GM12878 (cell line): Measurements from ENCODE around the gene GABRQ. TPM values are rescaled to one million over a fixed set of nuclear protein-coding genes. Genes with fewer than 3 reads are reported as not detected.

ENCODE experiments used
- ATAC-seq: fragments of 200-7000 bp; cut with Tn5 transposase; 3 replicates; pipeline ENCODE4 v1.9.1; 2020; ENCODE audit warnings: mild to moderate bottlenecking, moderate library complexity
- BruUV-seq: library from RNA; stranded (reverse); fragments of 400-500 nt; replicated peaks from 2 replicates; lab custom pipeline; 2021; lab: Mats Ljungman, UMichigan
- CTCF ChIA-PET: fragments of 300-600 bp; sonication (Branson Sonifier 250); formaldehyde crosslinking; extraction: SDS; loops from one replicate; lab custom pipeline; 2021; ENCODE audit warnings: inconsistent platforms; lab: Yijun Ruan, JAX
- POLR2A ChIA-PET: fragments of 350-600 bp; formaldehyde crosslinking; extraction: SDS; loops from one replicate; lab custom pipeline; 2021; ENCODE audit warnings: inconsistent platforms; lab: Charles Lee
- RAD21 ChIA-PET: fragments of 300-600 bp; sonication (Branson Sonifier 250); formaldehyde crosslinking; loops from one replicate; lab custom pipeline; 2023; ENCODE audit warnings: antibody characterized with exemption; ENCODE audit not compliant: unreplicated experiment; lab: Charles Lee
- SMC1A ChIA-PET: fragments of 300-600 bp; sonication (Branson Sonifier 250); formaldehyde crosslinking; loops from one replicate; lab custom pipeline; 2023; ENCODE audit not compliant: unreplicated experiment, uncharacterized antibody; lab: Charles Lee
- DNase-seq: peaks from one replicate; pipeline ENCODE4 v3.0.0-alpha.2; 2011; ENCODE audit warnings: low read depth, low spot score
- FAIRE-seq: peaks from 3 replicates; lab custom pipeline; 2011; peaks lifted over from hg19 to GRCh38; lab: Jason Lieb, UNC
- H2AFZ ChIP-seq: 2 replicates; pipeline ENCODE4 v1.6.0; 2011; ENCODE audit warnings: low read depth, low read length, control low read depth; ENCODE audit not compliant: control insufficient read depth
- H3K27ac ChIP-seq: 2 replicates; pipeline ENCODE4 v1.5.1; 2011; ENCODE audit warnings: control low read depth; ENCODE audit not compliant: control insufficient read depth, insufficient read depth
- H3K27me3 ChIP-seq, 2 experiments: replicated peaks in 1 of 2; 2 replicates each; pipeline versions ENCODE4 v1.6.0 to v1.6.1; 2011; ENCODE audit warnings: low read length in 1 of 2; ENCODE audit not compliant: control insufficient read depth in 2 of 2, insufficient read depth in 2 of 2
- H3K36me3 ChIP-seq, 2 experiments: 2 replicates each; pipeline ENCODE4 v1.5.1; 2011; ENCODE audit warnings: low read length in 1 of 2; ENCODE audit not compliant: control insufficient read depth in 2 of 2, insufficient read depth in 2 of 2
- H3K4me1 ChIP-seq: 2 replicates; pipeline ENCODE4 v1.6.1; 2011; ENCODE audit warnings: mild to moderate bottlenecking, low read length, moderate library complexity, mixed read lengths; ENCODE audit not compliant: control insufficient read depth, insufficient read depth
- H3K4me2 ChIP-seq: 2 replicates; pipeline ENCODE4 v1.6.0; 2011; ENCODE audit warnings: control low read depth; ENCODE audit not compliant: control insufficient read depth, insufficient read depth
- H3K4me3 ChIP-seq: fragments of 200-600 bp; sonication (generic); 2 replicates; pipeline ENCODE4 v1.5.1; 2016
- H3K79me2 ChIP-seq: 2 replicates; pipeline ENCODE4 v1.6.0; 2011; ENCODE audit warnings: low read length; ENCODE audit not compliant: control insufficient read depth, insufficient read depth
- H3K9ac ChIP-seq: 2 replicates; pipeline ENCODE4 v1.8.0; 2011; ENCODE audit warnings: low read length, control low read depth, mixed read lengths; ENCODE audit not compliant: control insufficient read depth, insufficient read depth
- H3K9me3 ChIP-seq: replicated peaks from 3 replicates; pipeline ENCODE4 v1.5.1; 2011; ENCODE audit warnings: mild to moderate bottlenecking, low read length; ENCODE audit not compliant: control insufficient read depth, insufficient read depth
- H4K20me1 ChIP-seq: 2 replicates; pipeline ENCODE4 v1.6.0; 2011; ENCODE audit not compliant: control insufficient read depth, insufficient read depth
- ATF2 ChIP-seq: IDR thresholded peaks from 2 replicates; pipeline ENCODE4 v1.6.1; 2012; ENCODE audit warnings: low read length, inconsistent platforms
- CBFB ChIP-seq: IDR thresholded peaks from 2 replicates; pipeline ENCODE4 v1.6.1; 2016; ENCODE audit warnings: antibody characterized with exemption, low read depth
- CREM ChIP-seq: IDR thresholded peaks from 2 replicates; pipeline ENCODE4 v1.6.1; 2014; ENCODE audit warnings: antibody characterized with exemption, low read depth
- CTCF ChIP-seq, 3 experiments: IDR thresholded peaks in 2 of 3; conservative IDR thresholded peaks in 1 of 3; 2 replicates each; pipeline ENCODE4 v1.5.1; 2011; ENCODE audit warnings: low read depth in 3 of 3, low read length in 3 of 3, mild to moderate bottlenecking in 3 of 3, control low read depth in 2 of 3, moderate library complexity in 2 of 3, inconsistent platforms in 1 of 3, mixed read lengths in 1 of 3; ENCODE audit not compliant: control insufficient read depth in 2 of 3, insufficient read depth in 1 of 3; ENCODE audit errors: extremely low read depth in 1 of 3
- EP300 ChIP-seq, 2 experiments: fragments of 150-350 bp in 1 of 2; IDR thresholded peaks; 2 replicates each; pipeline ENCODE4 v1.6.1; 2011 to 2012; ENCODE audit warnings: low read depth in 2 of 2, low read length in 2 of 2, borderline replicate concordance in 1 of 2, improper control_type of control experiment in 1 of 2, inconsistent platforms in 1 of 2; ENCODE audit not compliant: control insufficient read depth in 1 of 2
- ESRRA ChIP-seq: IDR thresholded peaks from 2 replicates; pipeline ENCODE4 v1.6.1; 2012; ENCODE audit warnings: mild to moderate bottlenecking, low read length, improper control_type of control experiment
- KLF5 ChIP-seq: fragments of 450-650 bp; IDR thresholded peaks from 2 replicates; pipeline ENCODE4 v1.6.1; 2014; ENCODE audit warnings: mild to moderate bottlenecking; ENCODE audit not compliant: partially characterized antibody
- NRF1 ChIP-seq: conservative IDR thresholded peaks from 2 replicates; pipeline ENCODE4 v1.6.1; 2011; ENCODE audit warnings: mild to moderate bottlenecking, low read depth, low read length, improper control_type of control experiment
- RAD21 ChIP-seq: IDR thresholded peaks from 2 replicates; pipeline ENCODE4 v1.6.1; 2011; ENCODE audit warnings: mild to moderate bottlenecking, low read depth, low read length, moderate library complexity; ENCODE audit not compliant: insufficient read depth
- RUNX3 ChIP-seq: IDR thresholded peaks from 2 replicates; pipeline ENCODE4 v1.6.1; 2012; ENCODE audit warnings: low read length, inconsistent platforms
- ZBTB11 ChIP-seq: fragments of 450-650 bp; formaldehyde crosslinking; IDR thresholded peaks from 2 replicates; pipeline ENCODE4 v1.5.0; 2022; ENCODE audit warnings: mild to moderate bottlenecking, missing genetic modification characterization
- WGBS: methylation state at CpG from one replicate; pipeline ENCODE4 v1.1.6; 2016; ENCODE audit warnings: low lambda C conversion rate; ENCODE audit not compliant: insufficient replicate concordance, insufficient coverage; ENCODE audit errors: missing lambda C conversion rate; 5-methylcytosine and 5-hydroxymethylcytosine counted together
- in situ Hi-C: fragments of 300-500 bp; cut with MboI; formaldehyde crosslinking; loops from 9 replicates; pipeline ENCODE4 v1.14.3; 2018; ENCODE audit warnings: mixed read lengths
- intact Hi-C: fragments of 100-400 bp; cut with micrococcal nuclease; formaldehyde crosslinking; loops from one replicate; pipeline ENCODE4 v1.14.2; 2022; ENCODE audit not compliant: unreplicated experiment
- polyA plus RNA-seq, 11 experiments: library from polyadenylated mRNA; depleted of rRNA in 4 of 11; unstranded in 6 of 11; stranded (reverse) in 5 of 11; fragments of >200 nt; fragmentation: Nextera tagmentation in 4 of 11; fragmentation: Illumina TruSeq in 1 of 11; extraction: Ambion mirVana in 4 of 11; extraction: Trizol in 1 of 11; gene quantifications; 1 replicate in 1 of 11; 2 replicates in 10 of 11; pipeline versions ENCODE4 v1.2.1 to v1.2.3, GENCODE V29; 2011 to 2016; ENCODE audit warnings: inconsistent platforms in 2 of 11, missing spikeins in 2 of 11, low read depth in 1 of 11
- total RNA-seq, 4 experiments: library from RNA; depleted of rRNA in 3 of 4; stranded (reverse); fragments of >200 nt in 3 of 4; fragmentation: Illumina TruSeq in 1 of 4; extraction: Trizol in 1 of 4; gene quantifications; 2 replicates each; pipeline versions ENCODE4 v1.2.1 to v1.2.3, GENCODE V29; 2013 to 2021

Gene GABRQ
- total and polyA plus RNA-seq, 10 of the 15 experiments (the other 5 are each of a cell fraction or from before 2014, with no cell fraction given): 0.04 TPM; not detected in 9

GRCh38 chrX:152619897-152620296, 17.8 kb upstream of the GABRQ start (continued):
- TF ChIP-seq ZBTB11 (CRISPR knock-in tag): no peak
- TF ChIP-seq EP300 (IDR thresholded peaks at IDR 0.05; ENCODE audit: borderline replicate concordance in 1 of 2, control insufficient read depth in 1 of 2, low read depth in 2 of 2, low read length in 2 of 2): no peak
- no peak for TF ChIP-seq ATF2
- no peak for TF ChIP-seq KLF5
- TF ChIP-seq, all 136 proteins: peak for 0

GRCh38 chrX:152632445-152633097, 5.1 kb upstream of the GABRQ start:
- CTCF ChIA-PET: interaction anchor here (0.6 to 5.1 kb wide), 23 partner anchors 8 to 1482 kb away, joined by 3 to 55 read pairs (median 4); no protein-coding TSS in a partner anchor
- in situ Hi-C loops (loop anchor here (25.0 kb wide), 1 partner anchor 180 kb away; no protein-coding TSS in a partner anchor), intact Hi-C loops (loop anchor here (1.0 to 5.0 kb wide), 3 partner anchors 879 to 1480 kb away; no protein-coding TSS in a partner anchor)
- DNase-seq (no peak), FAIRE-seq (peak; percentile 91), ATAC-seq (peak; percentile 60)
- Histone ChIP-seq H3K4me1 (no peaks in the 10 kb centered on the region), H3K9me3 (no peaks in the 10 kb centered on the region), H4K20me1 (no peaks in the 10 kb centered on the region), H2AFZ (no peak overlapping the region), H3K4me3 (no peak overlapping the region), H3K4me2 (no peak overlapping the region), H3K9ac (no peak overlapping the region), H3K27ac (no peak overlapping the region), H3K79me2 (no peaks in the 10 kb centered on the region), H3K36me3 (no peaks in the 10 kb centered on the region), H3K27me3 (no peaks in the 10 kb centered on the region; a peak in 2 of 4 replicates)
- POLR2A ChIA-PET: no interaction called here
- 20% methylated on average over 7 of the region's 7 CpGs for WGBS
- no TSS peak for BruUV-seq
- RAD21 ChIA-PET: interaction anchor here (1.2 to 2.4 kb wide), 3 partner anchors 10 to 920 kb away, joined by 3 to 23 read pairs (median 3); no protein-coding TSS in a partner anchor
- SMC1A ChIA-PET: interaction anchor here (0.5 to 1.7 kb wide), 4 partner anchors 9 to 879 kb away, joined by 3 to 7 read pairs (median 4); no protein-coding TSS in a partner anchor
- peak; percentile 76; the same call in 1 of the 2 replicates for TF ChIP-seq CBFB
- no peak for TF ChIP-seq ESRRA
- no peak for TF ChIP-seq NRF1
- TF ChIP-seq RUNX3: peak; percentile 89
- no peak for TF ChIP-seq CREM
- TF ChIP-seq RAD21: peak; percentile 66
- TF ChIP-seq CTCF (IDR thresholded peaks at IDR 0.05 in 2 of 3, conservative IDR thresholded peaks at IDR 0.05 in 1 of 3; ENCODE audit: control insufficient read depth in 2 of 3, extremely low read depth in 1 of 3, insufficient read depth in 1 of 3, low read depth in 3 of 3, low read length in 3 of 3): peak; percentile 70 to 92 (median 80)
